Testis (tissue), 5 donors: Measurements from ENCODE around the gene DAZL. TPM values are rescaled to one million over a fixed set of nuclear protein-coding genes. Genes with fewer than 3 reads are reported as not detected.

Experiments used
- DNase-seq: peaks from one replicate; pipeline ENCODE4 v3.0.0-alpha.2; 2019
- H3K27ac ChIP-seq, 2 donors: fragments of 200-600 bp; sonication (generic); one replicate each; pipeline ENCODE4 v1.5.1; 2019
- H3K27me3 ChIP-seq: fragments of 200-600 bp; sonication (generic); one replicate; pipeline ENCODE4 v1.5.1; 2019
- H3K36me3 ChIP-seq: fragments of 200-600 bp; sonication (generic); one replicate; pipeline ENCODE4 v1.5.1; 2017; ENCODE audit warnings: low read depth; ENCODE audit errors: missing control alignments
- H3K4me1 ChIP-seq: fragments of 200-600 bp; sonication (generic); one replicate; pipeline ENCODE4 v1.5.1; 2019
- H3K4me3 ChIP-seq, 2 donors: fragments of 200-600 bp; sonication (generic); one replicate each; pipeline ENCODE4 v1.5.1; 2017 to 2019
- H3K9me3 ChIP-seq: fragments of 200-600 bp; sonication (generic); one replicate; pipeline ENCODE4 v1.5.1; 2017
- CTCF ChIP-seq, 3 experiments: fragments of 450-650 bp in 2 of 3; fragments of 200-600 bp in 1 of 3; sonication (generic) in 1 of 3; IDR thresholded peaks; one replicate each; pipeline ENCODE4 v1.5.1; 2016 to 2019; ENCODE audit warnings: antibody characterized with exemption in 3 of 3, mild to moderate bottlenecking in 2 of 3, moderate library complexity in 1 of 3
- POLR2A ChIP-seq: fragments of 450-650 bp; IDR thresholded peaks from one replicate; pipeline ENCODE4 v1.6.1; 2017; ENCODE audit warnings: antibody characterized with exemption, mild to moderate bottlenecking, moderate library complexity
- WGBS, 2 donors: methylation state at CpG; one replicate each; pipeline ENCODE4 v1.1.5; 2018; 5-methylcytosine and 5-hydroxymethylcytosine counted together
- intact Hi-C: fragments of 100-400 bp; cut with DNase I; formaldehyde crosslinking; loops from one replicate; pipeline ENCODE4 v1.15.1; 2023; ENCODE audit warnings: low total_unique reads
- long read RNA-seq, 2 donors: transcript quantifications; one replicate each; lab custom pipeline, GENCODE V29; 2026
- polyA plus RNA-seq: library from polyadenylated mRNA; stranded (reverse); fragments of 350-450 nt; fragmentation: Illumina TruSeq; extraction: RNeasy Lipid Tissue Mini Kit (QIAGEN cat#74804); gene quantifications from one replicate; pipeline ENCODE4 v1.2.3, GENCODE V29; 2014; ENCODE audit warnings: low read depth, low replicate concordance; ENCODE audit not compliant: insufficient read depth
- total RNA-seq, 2 donors: library from RNA; depleted of rRNA; stranded (reverse); fragments of >200 nt; gene quantifications; one replicate each; pipeline ENCODE4 v1.2.3, GENCODE V29; 2016

The DAZL gene, protein sequence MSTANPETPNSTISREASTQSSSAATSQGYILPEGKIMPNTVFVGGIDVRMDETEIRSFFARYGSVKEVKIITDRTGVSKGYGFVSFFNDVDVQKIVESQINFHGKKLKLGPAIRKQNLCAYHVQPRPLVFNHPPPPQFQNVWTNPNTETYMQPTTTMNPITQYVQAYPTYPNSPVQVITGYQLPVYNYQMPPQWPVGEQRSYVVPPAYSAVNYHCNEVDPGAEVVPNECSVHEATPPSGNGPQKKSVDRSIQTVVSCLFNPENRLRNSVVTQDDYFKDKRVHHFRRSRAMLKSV
- total RNA-seq (10 to 100 TPM; 49.8 to 71.5 TPM), polyA plus RNA-seq (124 TPM)
- long read RNA-seq, donor 1, transcript DAZL-202 (11 exons, 3,050 nt) = major isoform, 9 of 17 reads
- long read RNA-seq, donor 1, partial matches to known transcripts = 8 of 17 reads
- long read RNA-seq, donor 1, other reads (novel, unspliced or antisense) = 0 of 17 reads
- long read RNA-seq, donor 2, partial matches to known transcripts = 0 of 3 reads
- long read RNA-seq, donor 2, other reads (novel, unspliced or antisense) = 0 of 3 reads

DNA sequence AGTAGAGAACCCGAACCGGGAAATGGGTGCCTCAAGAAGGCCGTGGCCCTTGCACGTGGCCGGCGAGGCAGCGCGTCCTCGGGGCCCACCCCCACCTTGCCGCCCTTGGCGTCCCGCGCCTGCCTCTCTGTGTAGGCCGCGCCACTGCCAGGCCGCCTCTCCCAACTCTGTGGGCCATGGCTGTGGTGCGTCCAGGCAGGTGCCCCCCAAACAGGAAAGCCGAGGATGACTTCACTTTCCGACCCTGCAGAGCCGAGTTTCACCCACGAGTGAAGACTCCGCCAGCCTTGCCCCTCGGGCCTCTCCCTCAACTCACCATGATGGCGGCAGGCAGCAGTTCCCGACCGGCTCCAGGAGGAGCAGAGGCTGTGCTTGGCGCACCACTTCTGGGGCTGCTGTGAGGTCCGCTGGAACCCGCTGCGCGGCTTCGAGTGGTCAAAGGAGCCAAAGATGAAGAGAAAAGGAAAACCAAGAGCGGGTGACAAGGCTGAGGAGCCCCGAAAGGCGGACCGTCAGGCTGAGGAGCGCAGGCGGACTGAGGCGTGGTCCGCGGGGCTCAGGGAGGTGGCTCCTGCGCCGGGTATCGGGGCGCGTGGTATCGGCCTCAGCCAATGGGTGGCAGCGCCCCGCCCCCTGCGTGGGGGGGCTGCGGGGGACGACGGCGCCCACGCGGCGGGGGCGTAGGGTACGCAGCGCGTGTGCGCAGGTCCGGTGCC is at the start of gene DAZL:
Gene DAZL, minus strand, starts transcription at position 537 of the 716 bp plus-strand sequence. Its CDS starts 218 bp downstream, at position 319.
- no peaks in the 10 kb centered on the region for H3K9me3 ChIP-seq
- WGBS, 2 donors = 82% methylated on average over 44 to 62 of the region's 63 CpGs
- peak within 1 kb of the TSS; percentile 31 to 72 for H3K27ac ChIP-seq
- no peaks in the 10 kb centered on the region for H3K36me3 ChIP-seq
- H3K4me3 ChIP-seq = peak within 1 kb of the TSS; percentile 53 to 68
- no peaks in the 10 kb centered on the region for H3K27me3 ChIP-seq
- intact Hi-C loops = no loop called here
- peak; percentile 65 for DNase-seq
- no peaks in the 10 kb centered on the region for H3K4me1 ChIP-seq
- TF ChIP-seq CTCF (IDR thresholded peaks at IDR 0.05) (no peak), POLR2A (no peak)

DNA sequence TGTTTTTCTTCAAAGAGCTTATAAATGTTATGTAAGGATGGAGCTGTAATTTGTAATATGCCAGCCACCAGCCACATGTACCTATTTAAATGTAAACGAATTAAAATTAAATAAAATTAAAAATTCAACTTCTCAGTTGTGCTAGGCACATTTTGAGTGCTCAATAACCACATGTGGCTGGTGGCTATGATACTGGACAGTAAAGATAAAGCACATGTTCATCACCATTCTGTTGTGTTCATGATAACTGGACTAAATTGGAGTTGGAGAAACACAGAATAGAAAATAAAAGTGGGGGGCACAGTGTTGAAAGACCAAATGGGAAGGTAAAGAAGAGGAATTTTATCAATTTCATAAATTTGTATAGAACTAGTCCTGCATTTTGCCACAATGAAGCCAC is 49.8 kb upstream of the DAZL start:
- TF ChIP-seq POLR2A = no peak
- TF ChIP-seq CTCF (IDR thresholded peaks at IDR 0.05) = no peak
- DNase-seq = no peak
- no peaks in the 10 kb centered on the region for H3K9me3 ChIP-seq
- intact Hi-C loops = no loop called here
- H3K4me1 ChIP-seq = no peaks in the 10 kb centered on the region
- no peaks in the 10 kb centered on the region for H3K36me3 ChIP-seq
- H3K27ac ChIP-seq = no peak overlapping the region
- H3K27me3 ChIP-seq = no peaks in the 10 kb centered on the region
- no peak overlapping the region for H3K4me3 ChIP-seq
- 72 to 82% methylated on average over 1 of the region's 1 CpG for WGBS, 2 donors

DNA sequence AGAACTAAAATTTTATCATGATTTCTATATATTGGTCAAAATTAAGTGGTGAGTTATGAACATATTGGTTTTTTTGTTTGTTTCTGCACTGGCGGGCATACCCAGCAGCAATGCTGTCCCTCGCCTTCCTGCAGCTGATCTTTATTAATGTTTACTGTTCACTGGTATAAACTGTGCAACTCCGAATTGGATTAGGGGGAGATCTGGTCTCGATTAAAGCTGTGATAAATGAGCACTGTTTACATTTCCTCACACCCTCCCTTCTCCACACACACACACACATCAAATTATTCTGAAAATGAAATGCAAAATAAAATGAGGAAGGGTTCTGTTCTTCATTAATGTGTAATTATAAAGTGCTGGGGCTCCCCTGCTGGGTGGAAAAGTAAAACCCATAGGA is 48.5 kb upstream of the DAZL start:
- Histone ChIP-seq H3K36me3 (no peaks in the 10 kb centered on the region), H3K27me3 (no peaks in the 10 kb centered on the region), H3K4me1 (no peaks in the 10 kb centered on the region), H3K27ac (no peak overlapping the region), H3K4me3 (no peak overlapping the region), H3K9me3 (no peaks in the 10 kb centered on the region)
- TF ChIP-seq POLR2A (no peak), CTCF (IDR thresholded peaks at IDR 0.05) (no peak)
- intact Hi-C loops = no loop called here
- WGBS, 2 donors = 82 to 86% methylated on average over 4 of the region's 4 CpGs
- DNase-seq = no peak

DNA sequence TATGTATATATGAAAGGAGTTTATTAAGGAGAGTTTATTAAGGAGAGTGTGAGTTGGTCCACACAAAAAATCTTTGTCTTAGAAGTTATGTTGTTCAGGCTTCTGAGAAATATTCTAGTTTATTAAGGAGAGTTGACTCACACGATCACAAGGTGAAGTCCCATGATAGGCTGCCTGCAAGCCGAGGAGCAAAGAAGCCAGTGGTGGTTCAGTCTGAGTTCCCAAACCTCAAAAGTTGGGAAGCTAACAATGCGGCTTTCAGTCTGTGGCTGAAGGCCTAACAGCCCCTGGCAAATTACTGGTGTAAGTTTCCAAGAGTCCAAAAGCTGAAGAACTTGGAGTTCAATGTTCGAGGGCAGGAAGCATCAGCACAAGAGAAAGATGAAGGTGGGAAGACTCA is 42.4 kb upstream of the DAZL start:
- H3K4me3 ChIP-seq = no peak overlapping the region
- no peaks in the 10 kb centered on the region for H3K36me3 ChIP-seq
- DNase-seq = no peak
- H3K27ac ChIP-seq = no peak overlapping the region
- intact Hi-C loops = no loop called here
- H3K27me3 ChIP-seq = no peaks in the 10 kb centered on the region
- TF ChIP-seq POLR2A = no peak
- TF ChIP-seq CTCF (IDR thresholded peaks at IDR 0.05) = no peak
- no peaks in the 10 kb centered on the region for H3K9me3 ChIP-seq
- H3K4me1 ChIP-seq = no peaks in the 10 kb centered on the region
- 95% methylated on average over 4 of the region's 4 CpGs for WGBS, 2 donors
